ENCODE measurements around the gene NELFCD. TPM values are rescaled to one million over a fixed set of nuclear protein-coding genes. Genes with fewer than 3 reads are reported as not detected.

The NELFCD gene
- total and polyA plus RNA-seq, 2 donors (not counting 1 experiment from before 2014, with no cell fraction given), result 80.2 to 107 TPM

DNA sequence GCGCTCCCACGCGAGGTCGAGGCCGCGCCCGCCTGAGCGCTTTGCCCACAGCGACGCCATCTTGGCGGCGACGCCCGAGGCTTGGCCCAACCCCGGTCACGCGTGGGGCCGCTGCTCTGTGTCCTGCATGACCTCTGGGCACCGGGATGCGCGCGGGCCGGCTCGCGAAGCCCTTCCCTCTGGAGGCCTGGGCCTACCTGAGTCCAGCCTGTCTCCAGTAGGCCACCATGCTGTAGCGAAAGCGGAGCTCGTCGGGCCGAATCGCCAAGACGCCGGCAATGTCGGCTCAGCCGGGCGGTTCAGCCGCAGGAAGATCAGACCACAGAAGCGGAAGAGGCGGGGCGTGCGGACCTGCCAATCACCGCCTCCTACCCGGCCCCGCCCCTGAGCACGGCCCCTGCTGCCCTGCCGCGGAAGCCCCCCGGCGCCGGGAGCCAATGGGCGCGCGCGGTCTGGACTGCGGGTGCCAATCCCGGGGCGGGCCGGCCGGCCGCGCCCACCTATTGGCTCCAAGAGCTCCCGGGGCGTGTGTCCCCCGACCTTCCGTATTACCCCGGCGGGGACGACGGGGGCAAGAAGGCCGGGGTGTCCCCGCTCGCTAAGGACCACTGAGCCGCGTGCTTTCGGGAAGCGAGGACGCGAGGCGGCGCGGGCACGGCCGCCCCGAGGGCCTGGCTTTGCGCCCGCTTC is 51.1 kb downstream of the NELFCD start, which contains the start of gene ATP5F1E:
ATP5F1E (minus strand) TSS at position 313 of the 690 bp plus-strand sequence; CDS start at position 229, 84 bp downstream.
- ATAC-seq (ENCODE audit: low read depth), result peak; percentile 97

More for the DNA sequence above, 51.1 kb downstream of the NELFCD start, which contains the start of gene ATP5F1E:
- Histone ChIP-seq H3K27me3 (replicated peaks in 1 of 4; ENCODE audit: control extremely low read depth in 1 of 4, control insufficient read depth in 3 of 4, insufficient read depth in 4 of 4, low read length in 3 of 4) (no peaks in the 10 kb centered on the region), H3K27ac (ENCODE audit: low read length in 2 of 2) (peak within 1 kb of the TSS; percentile 84 to 91), H3K9ac (ENCODE audit: low read length) (peak within 1 kb of the TSS; percentile 85), H3K4me1 (ENCODE audit: control insufficient read depth in 2 of 2, insufficient read depth in 2 of 2, low read length in 2 of 2) (peaks cover 27 to 37% of the 10 kb centered on the region in 2 donors), H3K4me3 (ENCODE audit: control extremely low read depth in 1 of 5, extremely low read depth in 1 of 5, insufficient read depth in 1 of 5, low read depth in 2 of 5, low read length in 4 of 5) (peak within 1 kb of the TSS; percentile 68 to 82 (median 80)), H3K79me2 (ENCODE audit: control insufficient read depth, insufficient read depth, low read length) (peaks cover 65% of the 10 kb centered on the region), H3K9me3 (ENCODE audit: control extremely low read depth in 1 of 3, control insufficient read depth in 2 of 3, insufficient read depth in 1 of 3, low read length in 2 of 3) (no peaks in the 10 kb centered on the region), H2AFZ (ENCODE audit: insufficient read depth, low read depth, low read length, poor library complexity, severe bottlenecking) (peak within 1 kb of the TSS; percentile 90), H4K20me1 (ENCODE audit: control insufficient read depth, insufficient read depth, low read length, poor library complexity, severe bottlenecking) (peaks cover 43% of the 10 kb centered on the region), H3K4me2 (replicated peaks; ENCODE audit: low read depth, low read length, poor library complexity, severe bottlenecking) (peak within 1 kb of the TSS; percentile 88), H3K36me3 (replicated peaks in 1 of 2; ENCODE audit: control extremely low read depth in 1 of 2, control insufficient read depth in 1 of 2, extremely low read depth in 1 of 2, insufficient read depth in 2 of 2, low read length in 1 of 2) (peaks cover 2 to 68% of the 10 kb centered on the region in 2 experiments)
- intact Hi-C loops (cut with micrococcal nuclease), result loop anchor here (1.0 to 2.0 kb wide), 6 partner anchors 10 to 140 kb away; partner anchors contain the start of genes CTSZ, NELFCD and PRELID3B
- Mint-ChIP-seq H3K27ac (peak within 1 kb of the TSS; percentile 98), H3K27me3 (no peaks in the 10 kb centered on the region), H3K9me3 (ENCODE audit: insufficient read depth) (no peaks in the 10 kb centered on the region), H3K4me3 (peak within 1 kb of the TSS; percentile 97), H3K4me1 (peaks cover 45% of the 10 kb centered on the region)
- POLR2A ChIA-PET, result interaction anchor here (0.6 to 2.6 kb wide), 18 partner anchors 9 to 724 kb away, joined by 3 to 30 read pairs (median 6); partner anchors contain the start of gene PRELID3B
- peak; percentile 98 for DNase-seq
- under 1% methylated on average over 86 of the region's 86 CpGs for WGBS (ENCODE audit: insufficient coverage)
- CTCF ChIA-PET, result interaction anchor here (0.7 to 3.5 kb wide), 18 partner anchors 11 to 190 kb away, joined by 3 to 32 read pairs (median 6); partner anchors contain the start of gene PRELID3B
- TF ChIP-seq EZH2 (IDR thresholded peaks at IDR 0.05; ENCODE audit: borderline replicate concordance, insufficient read depth, low read depth, low read length, poor library complexity, severe bottlenecking), result no peak
- TF ChIP-seq, protein P1, sequence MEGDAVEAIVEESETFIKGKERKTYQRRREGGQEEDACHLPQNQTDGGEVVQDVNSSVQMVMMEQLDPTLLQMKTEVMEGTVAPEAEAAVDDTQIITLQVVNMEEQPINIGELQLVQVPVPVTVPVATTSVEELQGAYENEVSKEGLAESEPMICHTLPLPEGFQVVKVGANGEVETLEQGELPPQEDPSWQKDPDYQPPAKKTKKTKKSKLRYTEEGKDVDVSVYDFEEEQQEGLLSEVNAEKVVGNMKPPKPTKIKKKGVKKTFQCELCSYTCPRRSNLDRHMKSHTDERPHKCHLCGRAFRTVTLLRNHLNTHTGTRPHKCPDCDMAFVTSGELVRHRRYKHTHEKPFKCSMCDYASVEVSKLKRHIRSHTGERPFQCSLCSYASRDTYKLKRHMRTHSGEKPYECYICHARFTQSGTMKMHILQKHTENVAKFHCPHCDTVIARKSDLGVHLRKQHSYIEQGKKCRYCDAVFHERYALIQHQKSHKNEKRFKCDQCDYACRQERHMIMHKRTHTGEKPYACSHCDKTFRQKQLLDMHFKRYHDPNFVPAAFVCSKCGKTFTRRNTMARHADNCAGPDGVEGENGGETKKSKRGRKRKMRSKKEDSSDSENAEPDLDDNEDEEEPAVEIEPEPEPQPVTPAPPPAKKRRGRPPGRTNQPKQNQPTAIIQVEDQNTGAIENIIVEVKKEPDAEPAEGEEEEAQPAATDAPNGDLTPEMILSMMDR (IDR thresholded peaks at IDR 0.05), result no peak
